Liver (tissue), 3 donors: ENCODE data around the gene UBA6.

Experiments
- HNF4G ChIP-seq: IDR thresholded peaks from 2 replicates; pipeline ENCODE4 v1.6.1; 2016; ENCODE audit warnings: antibody characterized with exemption
- JUND ChIP-seq, 2 donors: IDR thresholded peaks; 2 replicates each; pipeline ENCODE4 v1.6.1; 2016; ENCODE audit warnings: antibody characterized with exemption in 2 of 2
- RAD21 ChIP-seq, 2 donors: IDR thresholded peaks; 2 replicates each; pipeline ENCODE4 v1.6.1; 2016; ENCODE audit warnings: antibody characterized with exemption in 2 of 2, mild to moderate bottlenecking in 2 of 2
- REST ChIP-seq: IDR thresholded peaks from 2 replicates; pipeline ENCODE4 v1.6.1; 2016; ENCODE audit warnings: antibody characterized with exemption, mild to moderate bottlenecking
- TAF1 ChIP-seq: conservative IDR thresholded peaks from 2 replicates; pipeline ENCODE4 v1.6.1; 2016; ENCODE audit warnings: antibody characterized with exemption, mild to moderate bottlenecking
- YY1 ChIP-seq: IDR thresholded peaks from 2 replicates; pipeline ENCODE4 v1.6.1; 2016; ENCODE audit warnings: antibody characterized with exemption, mild to moderate bottlenecking
- TF ChIP-seq, protein P1 (sequence below): IDR thresholded peaks from 2 replicates; pipeline ENCODE4 v1.6.1; 2016; ENCODE audit warnings: antibody characterized with exemption
- TF ChIP-seq, protein P2 (sequence below): fragments of 150-350 bp; IDR thresholded peaks from 2 replicates; pipeline ENCODE4 v1.5.1; 2017; ENCODE audit warnings: improper control_type of control experiment, low read depth, low read length; ENCODE audit not compliant: missing input control
- TF ChIP-seq, protein P3 (sequence below): IDR thresholded peaks from 2 replicates; pipeline ENCODE4 v1.6.1; 2016; ENCODE audit warnings: antibody characterized with exemption
- donor health status: healthy.
- donor health status: healthy.

- TF ChIP-seq, protein P1, sequence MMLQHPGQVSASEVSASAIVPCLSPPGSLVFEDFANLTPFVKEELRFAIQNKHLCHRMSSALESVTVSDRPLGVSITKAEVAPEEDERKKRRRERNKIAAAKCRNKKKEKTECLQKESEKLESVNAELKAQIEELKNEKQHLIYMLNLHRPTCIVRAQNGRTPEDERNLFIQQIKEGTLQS = no peak
- no peak for TF ChIP-seq REST
- no peak for TF ChIP-seq RAD21 (IDR thresholded peaks at IDR 0.05)
- TF ChIP-seq, protein P2, sequence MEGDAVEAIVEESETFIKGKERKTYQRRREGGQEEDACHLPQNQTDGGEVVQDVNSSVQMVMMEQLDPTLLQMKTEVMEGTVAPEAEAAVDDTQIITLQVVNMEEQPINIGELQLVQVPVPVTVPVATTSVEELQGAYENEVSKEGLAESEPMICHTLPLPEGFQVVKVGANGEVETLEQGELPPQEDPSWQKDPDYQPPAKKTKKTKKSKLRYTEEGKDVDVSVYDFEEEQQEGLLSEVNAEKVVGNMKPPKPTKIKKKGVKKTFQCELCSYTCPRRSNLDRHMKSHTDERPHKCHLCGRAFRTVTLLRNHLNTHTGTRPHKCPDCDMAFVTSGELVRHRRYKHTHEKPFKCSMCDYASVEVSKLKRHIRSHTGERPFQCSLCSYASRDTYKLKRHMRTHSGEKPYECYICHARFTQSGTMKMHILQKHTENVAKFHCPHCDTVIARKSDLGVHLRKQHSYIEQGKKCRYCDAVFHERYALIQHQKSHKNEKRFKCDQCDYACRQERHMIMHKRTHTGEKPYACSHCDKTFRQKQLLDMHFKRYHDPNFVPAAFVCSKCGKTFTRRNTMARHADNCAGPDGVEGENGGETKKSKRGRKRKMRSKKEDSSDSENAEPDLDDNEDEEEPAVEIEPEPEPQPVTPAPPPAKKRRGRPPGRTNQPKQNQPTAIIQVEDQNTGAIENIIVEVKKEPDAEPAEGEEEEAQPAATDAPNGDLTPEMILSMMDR = no peak
- no peak for TF ChIP-seq YY1
- no peak for TF ChIP-seq JUND (IDR thresholded peaks at IDR 0.05)
- TF ChIP-seq TAF1 = no peak
- no peak for TF ChIP-seq HNF4G
- TF ChIP-seq, protein P3, sequence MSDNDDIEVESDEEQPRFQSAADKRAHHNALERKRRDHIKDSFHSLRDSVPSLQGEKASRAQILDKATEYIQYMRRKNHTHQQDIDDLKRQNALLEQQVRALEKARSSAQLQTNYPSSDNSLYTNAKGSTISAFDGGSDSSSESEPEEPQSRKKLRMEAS = no peak
Observed at GRCh38 chr4:67658302-67658701, 42.7 kb downstream of the UBA6 start.
